Measurements from ENCODE around the gene GUCY1B1. TPM values are rescaled to one million over a fixed set of nuclear protein-coding genes. Genes with fewer than 3 reads are reported as not detected.

GUCY1B1 gene
- total and polyA plus RNA-seq, 9 of the 15 experiments (the other 6 are each of a cell fraction or from before 2014, with no cell fraction given): not detected

DNA sequence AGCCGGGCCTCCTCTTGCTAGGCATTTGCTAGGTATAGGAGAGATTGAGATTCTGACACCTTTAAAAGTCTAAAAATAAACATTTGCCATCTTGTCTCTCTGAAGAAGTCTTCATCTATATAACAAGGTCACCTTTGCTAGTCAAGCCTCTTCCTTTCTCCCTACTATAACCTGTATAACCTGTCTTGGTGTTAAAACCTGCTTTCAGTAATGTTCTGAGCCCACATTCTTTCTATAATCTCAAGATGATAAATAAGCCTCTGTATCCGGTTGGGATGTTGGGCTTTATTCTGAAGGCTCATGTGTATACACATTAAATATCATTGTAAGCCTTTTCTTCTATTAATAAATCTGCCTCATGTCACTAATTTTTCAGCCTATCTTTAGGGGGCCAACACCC, 97.1 kb downstream of the GUCY1B1 start (continued):
- TF ChIP-seq, protein P1, sequence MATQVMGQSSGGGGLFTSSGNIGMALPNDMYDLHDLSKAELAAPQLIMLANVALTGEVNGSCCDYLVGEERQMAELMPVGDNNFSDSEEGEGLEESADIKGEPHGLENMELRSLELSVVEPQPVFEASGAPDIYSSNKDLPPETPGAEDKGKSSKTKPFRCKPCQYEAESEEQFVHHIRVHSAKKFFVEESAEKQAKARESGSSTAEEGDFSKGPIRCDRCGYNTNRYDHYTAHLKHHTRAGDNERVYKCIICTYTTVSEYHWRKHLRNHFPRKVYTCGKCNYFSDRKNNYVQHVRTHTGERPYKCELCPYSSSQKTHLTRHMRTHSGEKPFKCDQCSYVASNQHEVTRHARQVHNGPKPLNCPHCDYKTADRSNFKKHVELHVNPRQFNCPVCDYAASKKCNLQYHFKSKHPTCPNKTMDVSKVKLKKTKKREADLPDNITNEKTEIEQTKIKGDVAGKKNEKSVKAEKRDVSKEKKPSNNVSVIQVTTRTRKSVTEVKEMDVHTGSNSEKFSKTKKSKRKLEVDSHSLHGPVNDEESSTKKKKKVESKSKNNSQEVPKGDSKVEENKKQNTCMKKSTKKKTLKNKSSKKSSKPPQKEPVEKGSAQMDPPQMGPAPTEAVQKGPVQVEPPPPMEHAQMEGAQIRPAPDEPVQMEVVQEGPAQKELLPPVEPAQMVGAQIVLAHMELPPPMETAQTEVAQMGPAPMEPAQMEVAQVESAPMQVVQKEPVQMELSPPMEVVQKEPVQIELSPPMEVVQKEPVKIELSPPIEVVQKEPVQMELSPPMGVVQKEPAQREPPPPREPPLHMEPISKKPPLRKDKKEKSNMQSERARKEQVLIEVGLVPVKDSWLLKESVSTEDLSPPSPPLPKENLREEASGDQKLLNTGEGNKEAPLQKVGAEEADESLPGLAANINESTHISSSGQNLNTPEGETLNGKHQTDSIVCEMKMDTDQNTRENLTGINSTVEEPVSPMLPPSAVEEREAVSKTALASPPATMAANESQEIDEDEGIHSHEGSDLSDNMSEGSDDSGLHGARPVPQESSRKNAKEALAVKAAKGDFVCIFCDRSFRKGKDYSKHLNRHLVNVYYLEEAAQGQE (IDR thresholded peaks at IDR 0.05; ENCODE audit: borderline replicate concordance): no peak
- TF ChIP-seq, protein P1 (CRISPR knock-in tag; IDR thresholded peaks at IDR 0.05; ENCODE audit: low read depth): no peak
- no peak for TF ChIP-seq ZNF830 (CRISPR knock-in tag; IDR thresholded peaks at IDR 0.05)
- TF ChIP-seq ZBTB12 (CRISPR knock-in tag; IDR thresholded peaks at IDR 0.05): no peak

Other genes starting within 250 kb of the GUCY1B1 start
- not detected in 2 replicates for gene GUCY1A1, start 92.2 kb upstream of the GUCY1B1 start, total RNA-seq (2014; rRNA removed)
- gene GUCY1A1, start 92.2 kb upstream of the GUCY1B1 start, total RNA-seq (2014; rRNA removed; fragmentation: Illumina TruSeq; extraction: Trizol): not detected in 2 replicates
- gene GUCY1A1, start 92.2 kb upstream of the GUCY1B1 start, total RNA-seq (2015; rRNA removed; fragmentation: Illumina TruSeq; extraction: Trizol): not detected in 2 replicates
- gene GUCY1A1, start 92.2 kb upstream of the GUCY1B1 start, total RNA-seq (2021): not detected in 2 replicates
- not detected in 2 replicates for gene GUCY1A1, start 92.2 kb upstream of the GUCY1B1 start, polyA plus RNA-seq (2011; rRNA removed)
- gene GUCY1A1, start 92.2 kb upstream of the GUCY1B1 start, polyA plus RNA-seq (2014; fragmentation: Illumina TruSeq; extraction: Trizol): not detected in 2 replicates
- gene GUCY1A1, start 92.2 kb upstream of the GUCY1B1 start, polyA plus RNA-seq (2014; fragmentation: Nextera tagmentation; extraction: Ambion mirVana): not detected
- gene GUCY1A1, start 92.2 kb upstream of the GUCY1B1 start, polyA plus RNA-seq (2014; rRNA removed): not detected in 2 replicates
- gene ASIC5, start 107.3 kb downstream of the GUCY1B1 start, total RNA-seq (2014; rRNA removed): not detected in 2 replicates
- not detected in 2 replicates for gene ASIC5, start 107.3 kb downstream of the GUCY1B1 start, total RNA-seq (2014; rRNA removed; fragmentation: Illumina TruSeq; extraction: Trizol)
- not detected in 2 replicates for gene ASIC5, start 107.3 kb downstream of the GUCY1B1 start, total RNA-seq (2015; rRNA removed; fragmentation: Illumina TruSeq; extraction: Trizol)
- gene ASIC5, start 107.3 kb downstream of the GUCY1B1 start, total RNA-seq (2021): not detected in 2 replicates
- gene ASIC5, start 107.3 kb downstream of the GUCY1B1 start, polyA plus RNA-seq (2011; rRNA removed): not detected in 2 replicates
- not detected in 2 replicates for gene ASIC5, start 107.3 kb downstream of the GUCY1B1 start, polyA plus RNA-seq (2014; fragmentation: Illumina TruSeq; extraction: Trizol)
- gene ASIC5, start 107.3 kb downstream of the GUCY1B1 start, polyA plus RNA-seq (2014; fragmentation: Nextera tagmentation; extraction: Ambion mirVana): not detected
- not detected in 2 replicates for gene ASIC5, start 107.3 kb downstream of the GUCY1B1 start, polyA plus RNA-seq (2014; rRNA removed)
- gene TDO2, start 144.7 kb downstream of the GUCY1B1 start, total RNA-seq (2014; rRNA removed): 0.09 and 1.1 TPM in 2 replicates
- gene TDO2, start 144.7 kb downstream of the GUCY1B1 start, total RNA-seq (2014; rRNA removed; fragmentation: Illumina TruSeq; extraction: Trizol): 0.11 TPM in 1 of 2 replicates, not detected in the other
- 0.08 and 0.22 TPM in 2 replicates for gene TDO2, start 144.7 kb downstream of the GUCY1B1 start, total RNA-seq (2015; rRNA removed; fragmentation: Illumina TruSeq; extraction: Trizol)
- 0.40 and 0.47 TPM in 2 replicates for gene TDO2, start 144.7 kb downstream of the GUCY1B1 start, total RNA-seq (2021)
- gene TDO2, start 144.7 kb downstream of the GUCY1B1 start, polyA plus RNA-seq (2011; rRNA removed): not detected in 2 replicates
- gene TDO2, start 144.7 kb downstream of the GUCY1B1 start, polyA plus RNA-seq (2014; fragmentation: Illumina TruSeq; extraction: Trizol): 0.08 and 0.13 TPM in 2 replicates
- gene TDO2, start 144.7 kb downstream of the GUCY1B1 start, polyA plus RNA-seq (2014; fragmentation: Nextera tagmentation; extraction: Ambion mirVana): under 1 TPM; 0.31 to 0.65 TPM
- gene TDO2, start 144.7 kb downstream of the GUCY1B1 start, polyA plus RNA-seq (2014; rRNA removed): 0.07 TPM in 1 of 2 replicates, not detected in the other
- gene CTSO, start 194.8 kb downstream of the GUCY1B1 start, total RNA-seq (2014; rRNA removed): 0.04 TPM in 1 of 2 replicates, not detected in the other
- gene CTSO, start 194.8 kb downstream of the GUCY1B1 start, total RNA-seq (2014; rRNA removed; fragmentation: Illumina TruSeq; extraction: Trizol): 0.04 TPM in 1 of 2 replicates, not detected in the other
- gene CTSO, start 194.8 kb downstream of the GUCY1B1 start, total RNA-seq (2015; rRNA removed; fragmentation: Illumina TruSeq; extraction: Trizol): 0.07 TPM in 1 of 2 replicates, not detected in the other
- 0.04 TPM in 1 of 2 replicates, not detected in the other for gene CTSO, start 194.8 kb downstream of the GUCY1B1 start, total RNA-seq (2021)
- 0.03 TPM in 1 of 2 replicates, not detected in the other for gene CTSO, start 194.8 kb downstream of the GUCY1B1 start, polyA plus RNA-seq (2011; rRNA removed)
- not detected in 2 replicates for gene CTSO, start 194.8 kb downstream of the GUCY1B1 start, polyA plus RNA-seq (2014; fragmentation: Illumina TruSeq; extraction: Trizol)
- not detected for gene CTSO, start 194.8 kb downstream of the GUCY1B1 start, polyA plus RNA-seq (2014; fragmentation: Nextera tagmentation; extraction: Ambion mirVana)
- gene CTSO, start 194.8 kb downstream of the GUCY1B1 start, polyA plus RNA-seq (2014; rRNA removed): not detected in 2 replicates